Activated T-cell treated with anti-CD3 and anti-CD28 coated beads, Interleukin-2, amount 50 U/mL, for 72 hours (primary cell): ENCODE measurements around the gene PLPPR5. TPM values are rescaled to one million over a fixed set of nuclear protein-coding genes. Genes with fewer than 3 reads are reported as not detected.

ENCODE experiments used
- ATAC-seq, 2 donors: fragments of 150-1000 bp; cut with Tn5 transposase; replicated peaks in 1 of 2; 2 replicates each; pipeline ENCODE4 v1.10.0; 2021; ENCODE audit warnings: moderate library complexity in 2 of 2, mild to moderate bottlenecking in 1 of 2
- DNase-seq, 2 donors: peaks; one replicate each; pipeline ENCODE4 v3.0.0; 2021 to 2022; ENCODE audit warnings: mixed read lengths in 1 of 2
- H3K27ac Mint-ChIP-seq: one replicate; pipeline ENCODE4 v1.8.0; 2022; ENCODE audit warnings: mild to moderate bottlenecking, moderate library complexity, mixed read lengths
- H3K27me3 Mint-ChIP-seq: one replicate; pipeline ENCODE4 v1.8.0; 2022; ENCODE audit warnings: low read depth, mixed read lengths
- H3K36me3 Mint-ChIP-seq, 2 donors: one replicate each; pipeline ENCODE4 v1.8.0; 2022; ENCODE audit warnings: mixed read lengths in 2 of 2, mild to moderate bottlenecking in 1 of 2; ENCODE audit not compliant: insufficient read depth in 2 of 2
- H3K4me1 Mint-ChIP-seq: one replicate; pipeline ENCODE4 v1.8.0; 2022; ENCODE audit warnings: low read depth, mixed read lengths
- H3K4me3 Mint-ChIP-seq, 2 donors: one replicate each; pipeline ENCODE4 v1.8.0; 2022; ENCODE audit warnings: mild to moderate bottlenecking in 2 of 2, mixed read lengths in 2 of 2, moderate library complexity in 2 of 2
- H3K9me3 Mint-ChIP-seq, 2 donors: one replicate each; pipeline ENCODE4 v1.8.0; 2022; ENCODE audit warnings: mixed read lengths in 2 of 2
- total RNA-seq, 2 donors: library from RNA; stranded (reverse); gene quantifications; one replicate each; pipeline ENCODE4 v1.2.3, GENCODE V29; 2022

The PLPPR5 gene
- total RNA-seq, 2 donors from 2014 or later = not detected

GRCh38 chr1:98924977-98925376, 79.7 kb downstream of the PLPPR5 start:
- H3K27me3 Mint-ChIP-seq = no peaks in the 10 kb centered on the region
- H3K4me1 Mint-ChIP-seq = peaks cover 16% of the 10 kb centered on the region
- H3K9me3 Mint-ChIP-seq = peaks cover 0 to 1% of the 10 kb centered on the region in 2 donors
- H3K36me3 Mint-ChIP-seq = no peaks in the 10 kb centered on the region
- ATAC-seq (no peak), DNase-seq (no peak)
- no peak overlapping the region for H3K4me3 Mint-ChIP-seq
- H3K27ac Mint-ChIP-seq = no peak overlapping the region

- H3K9me3 Mint-ChIP-seq = no peaks in the 10 kb centered on the region
- peak overlapping the region in 1 of 2 donors; percentile 12 for H3K4me3 Mint-ChIP-seq
- H3K27me3 Mint-ChIP-seq = no peaks in the 10 kb centered on the region
- H3K27ac Mint-ChIP-seq = no peak overlapping the region
- H3K4me1 Mint-ChIP-seq = peaks cover 19% of the 10 kb centered on the region
- peak in 1 of 2 donors; percentile 86 for ATAC-seq
- DNase-seq = peak in 1 of 2 donors; percentile 2
- H3K36me3 Mint-ChIP-seq = no peaks in the 10 kb centered on the region
These were observed 81.0 kb downstream of the PLPPR5 start for GRCh38 chr1:98923667-98924066.

GRCh38 chr1:98921817-98922216, 82.8 kb downstream of the PLPPR5 start:
- H3K4me3 Mint-ChIP-seq = no peak overlapping the region
- H3K27ac Mint-ChIP-seq = no peak overlapping the region
- DNase-seq = no peak
- ATAC-seq = no peak
- H3K4me1 Mint-ChIP-seq = peaks cover 23% of the 10 kb centered on the region
- no peaks in the 10 kb centered on the region for H3K36me3 Mint-ChIP-seq
- H3K27me3 Mint-ChIP-seq = no peaks in the 10 kb centered on the region
- no peaks in the 10 kb centered on the region for H3K9me3 Mint-ChIP-seq

- Mint-ChIP-seq H3K27ac (no peak overlapping the region), H3K4me1 (peaks cover 23% of the 10 kb centered on the region), H3K4me3 (no peak overlapping the region)
These were observed 84.1 kb downstream of the PLPPR5 start for GRCh38 chr1:98920441-98921110.

GRCh38 chr1:98919652-98920051, 85.0 kb downstream of the PLPPR5 start:
- no peaks in the 10 kb centered on the region for H3K36me3 Mint-ChIP-seq
- DNase-seq (no peak), ATAC-seq (no peak)
- no peak overlapping the region for H3K4me3 Mint-ChIP-seq
- H3K9me3 Mint-ChIP-seq = no peaks in the 10 kb centered on the region
- no peak overlapping the region for H3K27ac Mint-ChIP-seq
- H3K27me3 Mint-ChIP-seq = no peaks in the 10 kb centered on the region
- H3K4me1 Mint-ChIP-seq = peaks cover 23% of the 10 kb centered on the region

More at GRCh38 chr1:98920441-98921110, 84.1 kb downstream of the PLPPR5 start:
- no peaks in the 10 kb centered on the region for H3K9me3 Mint-ChIP-seq
- DNase-seq (no peak), ATAC-seq (no peak)
- H3K27me3 Mint-ChIP-seq = no peaks in the 10 kb centered on the region
- no peaks in the 10 kb centered on the region for H3K36me3 Mint-ChIP-seq

GRCh38 chr1:98919211-98919610, 85.5 kb downstream of the PLPPR5 start:
- DNase-seq (no peak), ATAC-seq (no peak)
- Mint-ChIP-seq H3K4me3 (no peak overlapping the region), H3K27ac (no peak overlapping the region), H3K4me1 (peaks cover 23% of the 10 kb centered on the region), H3K9me3 (no peaks in the 10 kb centered on the region), H3K27me3 (no peaks in the 10 kb centered on the region), H3K36me3 (no peaks in the 10 kb centered on the region)

- Mint-ChIP-seq H3K4me3 (no peak overlapping the region), H3K4me1 (peaks cover 4% of the 10 kb centered on the region), H3K27ac (no peak overlapping the region), H3K36me3 (no peaks in the 10 kb centered on the region), H3K27me3 (no peaks in the 10 kb centered on the region), H3K9me3 (no peaks in the 10 kb centered on the region)
- DNase-seq (no peak), ATAC-seq (no peak)
These were observed 90.1 kb downstream of the PLPPR5 start for GRCh38 chr1:98914547-98914946.

- ATAC-seq = no peak
- H3K9me3 Mint-ChIP-seq = no peaks in the 10 kb centered on the region
- H3K4me1 Mint-ChIP-seq = no peaks in the 10 kb centered on the region
- DNase-seq = no peak
- no peak overlapping the region for H3K4me3 Mint-ChIP-seq
- no peaks in the 10 kb centered on the region for H3K36me3 Mint-ChIP-seq
- H3K27ac Mint-ChIP-seq = no peak overlapping the region
- no peaks in the 10 kb centered on the region for H3K27me3 Mint-ChIP-seq
These were observed 93.8 kb downstream of the PLPPR5 start for GRCh38 chr1:98910827-98911226.

GRCh38 chr1:98908980-98909379, 95.7 kb downstream of the PLPPR5 start:
- Mint-ChIP-seq H3K4me1 (no peaks in the 10 kb centered on the region), H3K27ac (no peak overlapping the region), H3K27me3 (no peaks in the 10 kb centered on the region), H3K9me3 (no peaks in the 10 kb centered on the region), H3K4me3 (no peak overlapping the region), H3K36me3 (no peaks in the 10 kb centered on the region)
- ATAC-seq = no peak
- no peak for DNase-seq

GRCh38 chr1:98906809-98907208, 97.9 kb downstream of the PLPPR5 start:
- Mint-ChIP-seq H3K27ac (no peak overlapping the region), H3K4me3 (no peak overlapping the region), H3K27me3 (no peaks in the 10 kb centered on the region), H3K9me3 (no peaks in the 10 kb centered on the region), H3K4me1 (no peaks in the 10 kb centered on the region), H3K36me3 (no peaks in the 10 kb centered on the region)
- ATAC-seq (no peak), DNase-seq (no peak)

- no peak overlapping the region for H3K27ac Mint-ChIP-seq
- no peaks in the 10 kb centered on the region for H3K9me3 Mint-ChIP-seq
- no peaks in the 10 kb centered on the region for H3K27me3 Mint-ChIP-seq
- DNase-seq (no peak), ATAC-seq (no peak)
- H3K4me1 Mint-ChIP-seq = no peaks in the 10 kb centered on the region
- no peaks in the 10 kb centered on the region for H3K36me3 Mint-ChIP-seq
- H3K4me3 Mint-ChIP-seq = no peak overlapping the region
These were observed 98.3 kb downstream of the PLPPR5 start for GRCh38 chr1:98906361-98906760.

- no peak for ATAC-seq
- H3K9me3 Mint-ChIP-seq = no peaks in the 10 kb centered on the region
- no peak overlapping the region for H3K27ac Mint-ChIP-seq
- DNase-seq = no peak
- H3K4me1 Mint-ChIP-seq = no peaks in the 10 kb centered on the region
- no peaks in the 10 kb centered on the region for H3K36me3 Mint-ChIP-seq
- no peaks in the 10 kb centered on the region for H3K27me3 Mint-ChIP-seq
- no peak overlapping the region for H3K4me3 Mint-ChIP-seq
These were observed 100.0 kb downstream of the PLPPR5 start for GRCh38 chr1:98904684-98905083.

- Mint-ChIP-seq H3K27ac (no peak overlapping the region), H3K4me1 (no peaks in the 10 kb centered on the region), H3K4me3 (no peak overlapping the region), H3K36me3 (no peaks in the 10 kb centered on the region), H3K27me3 (no peaks in the 10 kb centered on the region), H3K9me3 (no peaks in the 10 kb centered on the region)
- ATAC-seq (no peak), DNase-seq (no peak)
These were observed 100.9 kb downstream of the PLPPR5 start for GRCh38 chr1:98903726-98904125.

- no peaks in the 10 kb centered on the region for H3K36me3 Mint-ChIP-seq
These were observed 101.4 kb downstream of the PLPPR5 start for GRCh38 chr1:98903261-98903660.

More at GRCh38 chr1:98903261-98903660, 101.4 kb downstream of the PLPPR5 start:
- Mint-ChIP-seq H3K27ac (no peak overlapping the region), H3K9me3 (no peaks in the 10 kb centered on the region), H3K27me3 (no peaks in the 10 kb centered on the region), H3K4me3 (no peak overlapping the region), H3K4me1 (no peaks in the 10 kb centered on the region)
- ATAC-seq (no peak), DNase-seq (no peak)
